HepG2 (cell line): Measurements from ENCODE around the gene TOR2A. TPM values are rescaled to one million over a fixed set of nuclear protein-coding genes. Genes with fewer than 3 reads are reported as not detected.
A peak's percentile ranks its signal among the peaks of the same experiment; 100 is the strongest.

Experiments used
- ATAC-seq: fragments of 200-7000 bp; cut with Tn5 transposase; 3 replicates; pipeline ENCODE4 v1.9.1; 2020; ENCODE audit warnings: mild to moderate bottlenecking, moderate library complexity
- BruUV-seq: library from RNA; stranded (reverse); fragments of 400-500 nt; replicated peaks from 2 replicates; lab custom pipeline; 2021; lab: Mats Ljungman, UMichigan
- CTCF ChIA-PET: fragments of 300-600 bp; formaldehyde crosslinking; extraction: SDS; loops from one replicate; lab custom pipeline; 2021; ENCODE audit warnings: low total read pairs, inconsistent platforms, low intra/inter-chr PET ratio; lab: Yijun Ruan, JAX
- POLR2A ChIA-PET: fragments of 350-600 bp; sonication (Branson Sonifier 250); formaldehyde crosslinking; loops from one replicate; lab custom pipeline; 2020; ENCODE audit warnings: antibody characterized with exemption, inconsistent platforms; lab: Yijun Ruan, JAX
- DNase-seq: peaks from one replicate; pipeline ENCODE4 v3.0.0-alpha.2; 2015; ENCODE audit warnings: low spot score
- FAIRE-seq: peaks from 3 replicates; lab custom pipeline; 2011; peaks lifted over from hg19 to GRCh38; lab: Jason Lieb, UNC
- H2AFZ ChIP-seq: one replicate; pipeline ENCODE4 v1.6.1; 2011; ENCODE audit warnings: low read length, inconsistent platforms
- H3K27ac ChIP-seq: fragments of 300-600 bp; 3 replicates; pipeline ENCODE4 v1.8.0; 2011; ENCODE audit warnings: mixed run types, mild to moderate bottlenecking, mixed read lengths, low read length, inconsistent platforms; ENCODE audit not compliant: insufficient read depth; ENCODE audit errors: extremely low read length
- H3K27me3 ChIP-seq, 2 experiments: fragments of 200-600 bp in 1 of 2; 2 replicates in 1 of 2; 3 replicates in 1 of 2; pipeline versions ENCODE4 v1.6.0 to v1.8.0; 2011; ENCODE audit warnings: low read length in 2 of 2, mild to moderate bottlenecking in 2 of 2, moderate library complexity in 2 of 2, inconsistent platforms in 1 of 2; ENCODE audit not compliant: insufficient read depth in 2 of 2, control insufficient read depth in 1 of 2
- H3K36me3 ChIP-seq, 2 experiments: fragments of 200-600 bp in 1 of 2; replicated peaks in 1 of 2; 2 replicates in 1 of 2; 3 replicates in 1 of 2; pipeline versions ENCODE4 v1.5.1 to v1.8.0; 2011; ENCODE audit warnings: low read length in 2 of 2, inconsistent platforms in 1 of 2; ENCODE audit not compliant: insufficient read depth in 2 of 2, control insufficient read depth in 1 of 2
- H3K4me1 ChIP-seq: 2 replicates; pipeline ENCODE4 v1.5.1; 2012; ENCODE audit warnings: low read length, inconsistent platforms; ENCODE audit not compliant: insufficient read depth
- H3K4me2 ChIP-seq: 2 replicates; pipeline ENCODE4 v1.6.0; 2011; ENCODE audit warnings: low read depth, low read length, inconsistent platforms
- H3K4me3 ChIP-seq, 3 experiments: fragments of 200-600 bp in 1 of 3; sonication (generic), shearing (Covaris generic) in 1 of 3; replicated peaks in 1 of 3; 2 replicates each; pipeline ENCODE4 v1.5.1; 2011 to 2016; ENCODE audit warnings: low read length in 3 of 3, inconsistent platforms in 2 of 3, low read depth in 2 of 3, mild to moderate bottlenecking in 2 of 3, control low read depth in 1 of 3, mixed read lengths in 1 of 3; ENCODE audit not compliant: insufficient read depth in 1 of 3
- H3K79me2 ChIP-seq: one replicate; pipeline ENCODE4 v1.6.1; 2011; ENCODE audit warnings: low read length, inconsistent platforms; ENCODE audit not compliant: insufficient read depth
- H3K9ac ChIP-seq: 2 replicates; pipeline ENCODE4 v1.6.0; 2011; ENCODE audit warnings: mild to moderate bottlenecking, low read depth, low read length, inconsistent platforms; ENCODE audit not compliant: insufficient read depth
- H3K9me3 ChIP-seq: 2 replicates; pipeline ENCODE4 v1.5.1; 2012; ENCODE audit warnings: mild to moderate bottlenecking, low read length
- H4K20me1 ChIP-seq: 2 replicates; pipeline ENCODE4 v1.6.0; 2011; ENCODE audit warnings: inconsistent platforms, mild to moderate bottlenecking, low read length, moderate library complexity; ENCODE audit not compliant: insufficient read depth
- BHLHE40 ChIP-seq: IDR thresholded peaks from 2 replicates; pipeline ENCODE4 v1.6.1; 2011; ENCODE audit warnings: low read length, improper control_type of control experiment
- IRF2 ChIP-seq: IDR thresholded peaks from 2 replicates; pipeline ENCODE4 v1.6.1; 2018; ENCODE audit warnings: missing genetic modification reagents, missing compliant biosample characterization
- NCOA2 ChIP-seq: sonication (generic); formaldehyde crosslinking; IDR thresholded peaks from 2 replicates; pipeline ENCODE4 v1.8.0; 2022; ENCODE audit warnings: inconsistent platforms
- ZNF629 ChIP-seq: sonication (generic); formaldehyde crosslinking; conservative IDR thresholded peaks from 2 replicates; pipeline ENCODE4 v1.5.0; 2020; ENCODE audit warnings: missing genetic modification reagents
- ZNF777 ChIP-seq: sonication (generic); formaldehyde crosslinking; IDR thresholded peaks from 2 replicates; pipeline ENCODE4 v1.4.0; 2020; ENCODE audit warnings: missing genetic modification reagents
- ZSCAN22 ChIP-seq: sonication (generic); formaldehyde crosslinking; IDR thresholded peaks from 2 replicates; pipeline ENCODE4 v1.4.0; 2020; ENCODE audit warnings: mild to moderate bottlenecking, missing genetic modification reagents
- WGBS: methylation state at CpG from one replicate; pipeline ENCODE4 v1.1.6; 2017; ENCODE audit warnings: low lambda C conversion rate; 5-methylcytosine and 5-hydroxymethylcytosine counted together
- in situ Hi-C: cut with HindIII; loops from 2 replicates; pipeline ENCODE4 v1.10.0; 2017; ENCODE audit warnings: low pct_unique_long_range_greater_than_20kb; ENCODE audit not compliant: extremely low pct_ligation_motif_present
- intact Hi-C: fragments of 100-400 bp; cut with micrococcal nuclease; formaldehyde crosslinking; loops from one replicate; pipeline ENCODE4 v1.10.0; 2022; ENCODE audit not compliant: unreplicated experiment
- polyA plus RNA-seq, 8 experiments: library from polyadenylated mRNA; depleted of rRNA in 3 of 8; stranded (reverse) in 7 of 8; unstranded in 1 of 8; fragments of >200 nt; fragmentation: Illumina TruSeq in 4 of 8; extraction: Trizol in 4 of 8; gene quantifications; 2 replicates each; pipeline versions ENCODE4 v1.2.1 to v1.2.3, GENCODE V29; 2011 to 2016; ENCODE audit warnings: low read depth in 4 of 8, missing spikeins in 1 of 8, mixed read lengths in 1 of 8; ENCODE audit not compliant: insufficient read depth in 1 of 8
- total RNA-seq, 5 experiments: library from RNA; depleted of rRNA; stranded (reverse); fragments of >200 nt; fragmentation: Illumina TruSeq; extraction: Trizol; gene quantifications; 2 replicates each; pipeline ENCODE4 v1.2.3, GENCODE V29; 2016; ENCODE audit warnings: low read depth in 1 of 5
- TF ChIP-seq, protein P1 (sequence below): sonication (generic); formaldehyde crosslinking; IDR thresholded peaks from 2 replicates; pipeline ENCODE4 v1.8.0; 2022; ENCODE audit warnings: mild to moderate bottlenecking, missing genetic modification reagents, moderate library complexity
- TF ChIP-seq, protein P2 (sequence below): sonication (generic); formaldehyde crosslinking; IDR thresholded peaks from 2 replicates; pipeline ENCODE4 v1.4.0; 2020; ENCODE audit warnings: low read depth, missing genetic modification reagents

Gene TOR2A
- total and polyA plus RNA-seq, 2 of the 13 experiments (the other 11 are each of a cell fraction or from before 2014, with no cell fraction given): 3.5 to 7.2 TPM

- H3K79me2 ChIP-seq: no peaks in the 10 kb centered on the region
- no peak overlapping the region for H2AFZ ChIP-seq
- intact Hi-C loops (no loop called here), in situ Hi-C loops (no loop called here)
- no peak overlapping the region for H3K27ac ChIP-seq
- POLR2A ChIA-PET: no interaction called here
- DNase-seq (no peak), ATAC-seq (no peak), FAIRE-seq (no peak)
- CTCF ChIA-PET: no interaction called here
- TF ChIP-seq IRF2 (CRISPR knock-in tag) (no peak), ZNF629 (CRISPR knock-in tag) (peak; percentile 60)
- H3K9ac ChIP-seq: no peak overlapping the region
- H3K9me3 ChIP-seq: no peaks in the 10 kb centered on the region
- 40% methylated on average over 2 of the region's 5 CpGs for WGBS
- no peak overlapping the region for H3K4me3 ChIP-seq
- H3K4me2 ChIP-seq: no peak overlapping the region
- peaks cover under 1 to 33% of the 10 kb centered on the region in 2 experiments; a peak in 3 of 5 replicates for H3K27me3 ChIP-seq
- BruUV-seq: no TSS peak
- H3K36me3 ChIP-seq: no peaks in the 10 kb centered on the region
- H3K4me1 ChIP-seq: peaks cover 24% of the 10 kb centered on the region
- no peaks in the 10 kb centered on the region for H4K20me1 ChIP-seq
Observed at GRCh38 chr9:127776924-127777289, 41.8 kb upstream of the TOR2A start.

DNA sequence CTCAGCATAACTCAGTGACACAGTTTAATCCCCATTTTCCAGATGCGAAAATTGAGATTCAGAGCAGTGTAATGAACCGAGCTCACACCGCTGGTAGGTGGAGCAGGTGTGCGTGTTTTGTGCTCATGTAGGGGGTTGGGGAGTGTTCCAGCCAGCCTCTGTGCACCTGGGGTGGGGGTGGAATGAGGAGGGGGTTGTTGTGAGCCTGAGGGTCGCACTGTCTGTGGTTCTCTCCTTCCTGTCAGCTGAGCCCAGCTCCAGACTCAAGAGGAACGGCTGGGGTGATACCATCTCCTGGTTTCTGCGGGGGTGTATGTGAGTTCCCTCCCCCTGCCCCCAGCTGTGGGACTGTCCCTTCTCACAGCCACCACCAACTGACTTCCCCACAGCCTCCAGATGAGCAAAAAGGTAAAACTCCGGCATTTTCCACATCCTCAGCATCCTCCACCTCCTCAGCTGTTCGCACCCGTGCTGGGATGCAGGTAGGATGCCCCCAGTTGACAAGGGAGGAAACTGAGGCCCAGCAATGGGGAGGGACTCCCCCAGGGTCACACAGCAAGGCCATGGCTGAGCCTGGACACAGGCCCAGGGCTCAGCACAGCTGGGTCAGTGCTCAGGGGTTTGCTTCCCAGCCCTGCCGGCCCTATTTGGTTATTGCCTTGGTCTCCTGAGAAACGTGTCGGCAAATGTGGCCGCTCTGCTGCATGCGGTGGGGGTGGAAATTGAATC, 41.3 kb upstream of the TOR2A start:
- Histone ChIP-seq H3K27ac (no peak overlapping the region), H3K27me3 (peaks cover 0 to 33% of the 10 kb centered on the region in 2 experiments; a peak in 3 of 5 replicates), H3K9me3 (no peaks in the 10 kb centered on the region), H3K4me2 (no peak overlapping the region), H3K79me2 (no peaks in the 10 kb centered on the region), H4K20me1 (no peaks in the 10 kb centered on the region), H3K4me3 (no peak overlapping the region), H3K36me3 (no peaks in the 10 kb centered on the region), H3K4me1 (peaks cover 24% of the 10 kb centered on the region), H3K9ac (no peak overlapping the region), H2AFZ (no peak overlapping the region)
- BruUV-seq: no TSS peak
- peak; percentile 28; the same call in 1 of the 2 replicates for TF ChIP-seq BHLHE40
- no peak for TF ChIP-seq ZNF777 (CRISPR knock-in tag)
- TF ChIP-seq, protein P1, sequence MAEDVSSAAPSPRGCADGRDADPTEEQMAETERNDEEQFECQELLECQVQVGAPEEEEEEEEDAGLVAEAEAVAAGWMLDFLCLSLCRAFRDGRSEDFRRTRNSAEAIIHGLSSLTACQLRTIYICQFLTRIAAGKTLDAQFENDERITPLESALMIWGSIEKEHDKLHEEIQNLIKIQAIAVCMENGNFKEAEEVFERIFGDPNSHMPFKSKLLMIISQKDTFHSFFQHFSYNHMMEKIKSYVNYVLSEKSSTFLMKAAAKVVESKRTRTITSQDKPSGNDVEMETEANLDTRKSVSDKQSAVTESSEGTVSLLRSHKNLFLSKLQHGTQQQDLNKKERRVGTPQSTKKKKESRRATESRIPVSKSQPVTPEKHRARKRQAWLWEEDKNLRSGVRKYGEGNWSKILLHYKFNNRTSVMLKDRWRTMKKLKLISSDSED: no peak
- peak; percentile 43; the same call in 1 of the 2 replicates for TF ChIP-seq ZNF629 (CRISPR knock-in tag)
- no peak for TF ChIP-seq ZSCAN22 (CRISPR knock-in tag)
- TF ChIP-seq, protein P2, sequence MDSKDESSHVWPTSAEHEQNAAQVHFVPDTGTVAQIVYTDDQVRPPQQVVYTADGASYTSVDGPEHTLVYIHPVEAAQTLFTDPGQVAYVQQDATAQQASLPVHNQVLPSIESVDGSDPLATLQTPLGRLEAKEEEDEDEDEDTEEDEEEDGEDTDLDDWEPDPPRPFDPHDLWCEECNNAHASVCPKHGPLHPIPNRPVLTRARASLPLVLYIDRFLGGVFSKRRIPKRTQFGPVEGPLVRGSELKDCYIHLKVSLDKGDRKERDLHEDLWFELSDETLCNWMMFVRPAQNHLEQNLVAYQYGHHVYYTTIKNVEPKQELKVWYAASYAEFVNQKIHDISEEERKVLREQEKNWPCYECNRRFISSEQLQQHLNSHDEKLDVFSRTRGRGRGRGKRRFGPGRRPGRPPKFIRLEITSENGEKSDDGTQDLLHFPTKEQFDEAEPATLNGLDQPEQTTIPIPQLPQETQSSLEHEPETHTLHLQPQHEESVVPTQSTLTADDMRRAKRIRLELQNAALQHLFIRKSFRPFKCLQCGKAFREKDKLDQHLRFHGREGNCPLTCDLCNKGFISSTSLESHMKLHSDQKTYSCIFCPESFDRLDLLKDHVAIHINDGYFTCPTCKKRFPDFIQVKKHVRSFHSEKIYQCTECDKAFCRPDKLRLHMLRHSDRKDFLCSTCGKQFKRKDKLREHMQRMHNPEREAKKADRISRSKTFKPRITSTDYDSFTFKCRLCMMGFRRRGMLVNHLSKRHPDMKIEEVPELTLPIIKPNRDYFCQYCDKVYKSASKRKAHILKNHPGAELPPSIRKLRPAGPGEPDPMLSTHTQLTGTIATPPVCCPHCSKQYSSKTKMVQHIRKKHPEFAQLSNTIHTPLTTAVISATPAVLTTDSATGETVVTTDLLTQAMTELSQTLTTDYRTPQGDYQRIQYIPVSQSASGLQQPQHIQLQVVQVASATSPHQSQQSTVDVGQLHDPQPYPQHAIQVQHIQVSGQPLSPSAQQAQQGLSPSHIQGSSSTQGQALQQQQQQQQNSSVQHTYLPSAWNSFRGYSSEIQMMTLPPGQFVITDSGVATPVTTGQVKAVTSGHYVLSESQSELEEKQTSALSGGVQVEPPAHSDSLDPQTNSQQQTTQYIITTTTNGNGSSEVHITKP: peak; percentile 90
- no peak for TF ChIP-seq NCOA2 (CRISPR knock-in tag)
- 48% methylated on average over 12 of the region's 15 CpGs for WGBS
- DNase-seq (no peak), ATAC-seq (no peak), FAIRE-seq (no peak)
- intact Hi-C loops (no loop called here), in situ Hi-C loops (no loop called here)
- ChIA-PET POLR2A (no interaction called here), CTCF (no interaction called here)
